GM19035 (cell line): ENCODE measurements around the gene LAMB4.

Experiments
- ATAC-seq: cut with Tn5 transposase; IDR thresholded peaks from one replicate; pipeline ENCODE4 v1.9.1; 2021; ENCODE audit not compliant: unreplicated experiment

The LAMB4 gene

DNA sequence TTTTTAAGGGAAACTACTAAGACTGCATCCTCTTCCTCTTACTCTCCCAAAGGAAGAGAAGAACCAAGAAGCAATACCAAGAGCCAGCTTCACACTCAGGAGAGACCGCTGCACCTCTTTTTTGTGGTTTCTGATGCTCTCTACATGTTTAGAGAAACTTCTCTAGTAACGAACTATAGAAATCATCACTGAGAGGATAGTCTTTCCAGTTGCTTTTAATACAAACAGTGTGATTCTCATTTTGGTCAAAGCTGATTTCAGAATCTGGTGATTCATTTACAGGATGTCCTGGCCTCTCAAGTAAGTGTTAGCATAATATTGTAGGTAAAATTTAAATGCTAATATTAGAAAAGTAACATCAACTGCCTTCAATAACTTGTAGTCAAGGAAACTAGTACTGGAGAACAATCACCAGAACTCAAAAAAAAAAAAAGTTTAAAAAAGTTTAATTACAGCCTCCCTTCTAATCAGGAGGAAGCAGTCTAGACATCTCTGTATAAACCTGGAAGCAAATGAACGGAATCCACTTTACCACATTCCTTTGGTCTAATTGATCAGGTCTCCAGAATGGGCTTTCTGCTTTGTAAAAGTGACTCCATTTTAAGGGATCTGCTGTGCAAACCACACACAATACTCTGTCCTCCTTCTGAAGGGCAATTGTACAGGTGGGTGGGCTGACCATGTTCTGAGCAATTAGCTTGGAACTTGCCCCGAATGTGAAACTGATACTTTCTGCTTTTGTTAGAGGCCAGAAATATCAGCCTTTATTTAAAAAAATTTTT lies 130.2 kb downstream of the LAMB4 start:
- no peak for ATAC-seq

DNA sequence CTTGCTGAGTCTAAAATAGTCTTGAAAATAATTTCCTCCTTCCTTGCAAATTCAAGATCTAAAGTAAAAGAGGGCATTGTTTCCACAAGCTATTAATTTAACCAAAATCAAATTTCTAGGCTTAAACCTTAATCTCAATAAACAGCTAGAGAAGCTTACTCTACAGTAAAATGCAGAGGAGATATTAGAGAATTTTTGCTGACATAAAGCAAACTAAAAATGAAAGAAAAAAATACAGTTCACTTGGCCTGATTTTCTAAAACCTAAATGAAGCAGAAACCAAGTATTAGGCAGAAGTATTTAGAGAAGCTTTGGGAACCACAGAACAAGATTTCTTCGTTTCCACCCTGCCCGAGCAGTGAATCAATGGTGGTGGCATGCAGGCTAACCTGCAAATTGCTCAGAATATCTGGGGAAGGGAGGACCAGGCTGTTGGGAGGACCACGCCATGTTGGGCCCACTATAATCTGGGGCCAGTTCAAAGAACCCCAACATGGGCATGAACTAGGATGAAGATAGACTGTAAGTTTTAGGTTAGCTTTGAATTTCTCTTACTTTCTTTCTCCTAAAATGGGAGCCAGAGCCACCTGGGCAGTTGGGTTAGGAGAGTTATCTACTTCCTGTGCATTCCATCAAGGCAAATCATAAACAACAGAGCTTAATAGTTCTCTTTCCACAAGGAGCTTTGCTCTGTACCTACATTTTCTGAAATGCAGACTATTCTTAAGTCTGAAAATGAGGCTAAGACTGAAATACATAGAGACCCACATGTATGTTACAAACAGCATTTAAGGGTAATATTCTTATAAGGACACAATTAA lies 131.3 kb downstream of the LAMB4 start:
- ATAC-seq = no peak

DNA sequence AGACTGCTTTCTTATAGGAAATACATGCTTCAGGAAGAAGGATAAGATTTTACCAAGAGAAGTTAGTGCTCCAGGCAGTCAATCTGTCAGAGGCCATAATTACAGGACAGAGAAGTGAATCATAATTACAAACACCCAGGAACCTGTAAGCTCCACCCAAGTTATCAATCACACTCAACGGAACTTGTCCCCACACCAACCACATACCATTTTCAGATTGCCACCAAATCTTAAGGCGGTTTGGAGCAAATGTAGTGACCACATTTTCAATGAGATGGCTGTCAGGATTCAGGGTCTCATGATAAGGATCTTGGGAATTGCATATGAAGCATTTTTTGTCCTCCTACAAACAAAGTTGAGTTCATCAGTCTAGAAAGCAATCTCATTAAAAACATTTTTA lies 132.0 kb downstream of the LAMB4 start:
- no peak for ATAC-seq

DNA sequence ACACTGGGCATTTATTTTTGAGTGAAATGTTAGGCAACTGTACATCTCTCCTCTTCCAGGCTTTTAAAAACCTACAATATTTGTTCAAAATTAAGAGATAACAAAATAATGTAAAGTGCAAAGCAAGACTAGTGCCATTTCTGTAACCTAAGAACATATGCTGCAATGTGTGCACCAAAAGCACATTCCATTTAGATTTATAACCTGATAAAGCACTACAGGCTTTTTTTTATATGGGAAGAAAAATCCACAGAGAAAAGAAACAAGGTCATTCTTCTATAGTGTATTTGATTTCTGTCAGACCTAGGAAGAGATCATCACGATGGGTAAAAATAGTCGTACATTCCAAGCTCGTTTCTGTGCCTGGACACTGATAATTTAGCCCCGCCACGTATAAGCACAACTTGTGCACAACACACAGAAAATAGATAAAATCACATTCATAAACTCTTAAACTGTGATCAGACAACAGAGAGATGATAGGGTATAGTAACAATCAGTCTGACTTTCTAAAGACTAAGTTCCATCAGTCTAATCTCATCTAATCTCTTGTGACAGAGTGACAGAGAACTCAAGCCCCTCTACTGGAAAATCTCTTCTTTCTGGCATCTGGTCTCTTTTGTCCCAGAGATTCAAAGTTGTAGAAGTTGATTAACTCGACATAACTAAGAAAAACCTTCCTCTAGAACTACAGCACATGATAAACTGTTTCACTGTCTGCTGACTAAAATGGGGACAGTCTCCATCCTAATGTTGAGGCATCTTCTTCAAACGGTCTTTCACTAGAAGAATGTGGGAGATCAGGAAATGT lies 133.9 kb downstream of the LAMB4 start:
- no peak for ATAC-seq

DNA sequence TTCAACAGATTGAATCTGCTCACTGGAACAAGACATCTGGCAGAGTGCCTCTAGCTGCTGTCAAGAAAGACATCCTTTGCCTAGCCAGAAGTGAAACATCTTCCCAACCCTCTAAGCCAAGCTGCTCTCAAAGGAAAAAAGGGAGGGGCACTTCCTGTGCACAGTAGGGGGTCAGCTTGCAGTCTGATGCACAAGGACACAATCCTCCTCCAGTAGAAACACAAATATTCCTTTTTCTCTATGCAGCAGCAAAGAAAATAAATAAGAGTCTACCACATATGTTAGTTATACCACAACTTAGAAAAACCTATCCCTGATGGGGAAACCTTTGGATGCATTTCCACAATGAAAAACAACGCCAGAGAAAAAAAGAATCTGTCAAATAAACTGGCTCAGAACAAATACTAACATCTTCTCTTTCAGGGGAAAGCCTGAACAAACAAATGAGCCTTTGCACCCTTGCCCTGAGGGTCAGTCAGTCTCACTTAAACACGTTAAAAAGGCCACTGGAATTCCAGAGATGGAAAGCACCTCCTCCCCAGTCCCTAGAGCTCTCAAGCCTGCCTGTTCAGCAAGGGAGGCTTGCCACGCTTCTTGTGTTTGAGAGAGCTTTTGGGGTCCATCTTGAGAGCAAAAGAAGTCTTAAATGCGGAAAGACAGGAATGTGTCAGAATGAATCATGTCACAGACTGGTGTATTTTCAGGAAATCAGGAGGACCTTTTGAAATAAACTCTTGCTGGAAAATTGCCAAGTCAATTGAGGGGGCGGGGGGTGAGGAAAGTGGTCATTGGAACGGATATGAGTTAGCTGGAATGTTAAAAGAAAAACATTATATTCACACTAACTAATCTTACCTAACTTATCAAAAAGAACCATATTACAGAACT lies 134.7 kb downstream of the LAMB4 start:
- ATAC-seq = no peak

DNA sequence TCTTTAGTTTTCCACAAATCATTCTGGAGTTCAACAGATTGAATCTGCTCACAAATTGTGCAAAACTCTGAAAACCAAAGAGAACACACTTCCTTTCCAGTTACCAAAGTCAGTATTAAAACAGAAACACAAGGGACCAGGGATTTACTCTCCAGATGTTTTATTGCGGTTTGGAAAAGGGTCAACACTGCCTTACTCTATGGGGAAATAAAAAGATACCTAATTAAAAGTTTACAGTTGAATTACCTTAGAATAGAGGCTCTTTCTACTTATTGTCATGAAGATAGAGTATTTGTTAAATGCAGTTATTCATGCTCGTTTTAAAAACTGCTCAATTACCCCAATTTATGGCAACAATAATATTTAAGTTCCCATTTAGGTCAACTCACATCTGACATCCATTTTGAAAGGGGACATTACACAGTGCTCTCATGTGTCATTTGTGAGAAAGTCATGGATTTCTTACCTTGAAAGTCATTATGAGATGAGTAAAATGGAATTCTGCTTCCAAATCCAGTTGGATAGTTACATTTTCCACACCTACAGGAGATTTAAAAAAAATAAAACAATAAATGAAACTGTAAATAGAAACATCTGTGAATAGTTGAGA lies 135.6 kb downstream of the LAMB4 start:
- ATAC-seq = no peak

DNA sequence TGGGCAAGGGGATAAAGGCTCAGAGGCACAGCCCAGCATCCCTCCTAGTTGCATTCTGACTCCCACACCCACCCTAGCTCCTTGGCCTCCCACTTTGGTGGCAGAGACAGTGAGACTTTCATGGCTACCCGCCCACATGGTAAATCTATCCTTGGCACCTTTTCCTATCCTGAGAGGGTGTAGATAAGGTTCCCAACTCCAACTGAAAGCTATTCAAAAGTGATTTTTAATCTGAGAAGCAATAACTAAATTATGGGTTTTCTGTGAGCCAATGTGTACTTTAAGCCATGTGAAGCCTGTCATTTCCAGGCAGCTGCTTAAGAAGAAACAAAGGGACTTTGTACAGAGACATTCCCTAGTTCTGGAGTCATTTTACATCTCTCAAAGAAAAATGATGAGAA lies 136.3 kb downstream of the LAMB4 start:
- ATAC-seq = no peak

DNA sequence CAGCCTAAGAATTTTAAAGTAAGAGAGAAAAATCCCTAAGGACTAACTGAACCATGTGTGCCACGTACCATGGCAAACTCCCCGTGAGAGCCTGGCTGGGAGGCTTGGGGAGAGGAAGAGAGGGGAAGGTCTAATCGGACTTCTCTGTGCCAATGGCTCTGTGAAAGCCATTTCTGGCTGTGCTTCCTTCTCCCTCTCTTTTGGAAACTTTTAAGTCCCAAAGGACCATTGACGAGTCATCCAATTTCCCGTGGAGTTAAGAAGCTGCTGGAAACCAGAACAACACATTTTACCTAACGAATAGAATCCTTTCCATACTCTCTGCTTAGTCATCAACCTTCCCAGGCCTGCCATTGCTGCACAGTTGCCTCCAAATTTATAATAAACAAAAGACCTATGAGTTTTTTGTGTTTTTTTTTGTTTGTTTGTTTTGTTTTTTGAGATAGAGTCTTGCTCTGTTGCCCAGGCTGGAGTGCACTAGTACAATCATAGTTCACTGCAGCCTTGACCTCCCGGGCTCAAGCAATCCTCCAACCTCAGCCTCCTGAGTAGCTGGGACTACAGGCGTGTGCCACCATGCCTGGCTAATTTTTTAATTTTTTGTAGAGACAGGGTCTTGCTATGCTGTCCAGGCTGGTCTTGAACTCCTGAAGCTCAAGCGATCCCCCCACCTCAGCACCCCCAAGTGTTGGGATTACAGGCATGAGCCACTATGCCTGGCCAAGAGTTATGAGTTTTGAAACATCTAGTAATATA lies 140.4 kb downstream of the LAMB4 start:
- ATAC-seq = no peak

DNA sequence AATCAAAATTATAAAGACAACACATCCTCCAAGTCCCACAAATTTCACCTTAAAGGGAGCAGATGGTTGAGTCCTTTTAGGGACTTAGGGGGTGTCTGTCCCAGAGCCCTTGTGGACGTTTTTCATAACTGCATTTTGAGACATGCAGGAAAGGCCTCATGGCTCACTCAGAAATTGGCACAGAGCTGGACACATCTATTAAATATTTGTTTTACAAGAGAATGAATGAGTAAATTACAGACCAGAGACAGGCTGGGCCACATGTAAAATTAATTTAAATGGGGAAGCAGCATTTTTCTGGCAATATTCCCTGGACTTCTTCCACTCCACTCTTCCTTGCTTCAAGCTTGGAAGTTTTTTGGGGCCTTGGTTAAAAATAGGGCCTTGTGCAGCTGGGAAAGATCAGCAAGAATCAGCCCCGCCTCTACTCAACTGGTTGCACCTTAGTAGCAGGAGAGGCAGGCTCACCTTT lies 147.2 kb downstream of the LAMB4 start:
- no peak for ATAC-seq

DNA sequence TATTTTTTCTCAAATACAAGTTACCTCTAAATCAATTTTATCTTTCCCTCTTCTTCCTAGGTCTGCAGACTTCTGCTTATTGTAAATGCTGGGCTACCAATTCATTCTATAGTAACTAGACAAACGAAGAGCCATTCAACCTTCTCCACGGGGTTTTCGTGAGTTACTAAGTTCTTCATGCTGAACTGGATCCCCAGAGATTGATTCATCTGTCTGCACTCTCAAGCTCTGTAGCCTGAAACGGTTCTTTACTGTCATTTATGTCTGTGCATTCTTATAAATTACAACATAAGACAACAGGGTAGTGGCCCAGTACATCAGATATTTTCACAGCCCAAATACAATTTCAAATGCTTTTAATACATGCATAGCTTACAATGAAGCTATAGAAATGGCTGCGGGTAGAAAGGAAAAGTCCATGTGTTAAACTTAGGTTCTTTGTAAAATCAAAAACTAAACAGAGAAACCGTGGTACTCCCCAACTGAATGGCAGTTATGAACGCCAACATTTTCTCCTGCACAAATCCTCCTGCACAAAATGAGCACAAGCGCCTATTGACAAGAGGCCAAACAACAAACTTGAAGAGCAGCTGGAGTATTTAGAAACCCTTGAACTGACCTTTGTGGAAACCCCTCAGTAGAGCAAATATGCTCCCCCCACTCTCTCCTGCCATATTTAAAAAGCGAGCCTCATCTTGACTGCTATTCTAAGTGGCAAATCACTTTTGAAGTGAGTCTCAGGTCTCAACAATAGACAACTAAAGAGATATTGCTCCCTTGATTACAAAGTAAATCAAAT lies 147.9 kb downstream of the LAMB4 start:
- ATAC-seq = no peak

DNA sequence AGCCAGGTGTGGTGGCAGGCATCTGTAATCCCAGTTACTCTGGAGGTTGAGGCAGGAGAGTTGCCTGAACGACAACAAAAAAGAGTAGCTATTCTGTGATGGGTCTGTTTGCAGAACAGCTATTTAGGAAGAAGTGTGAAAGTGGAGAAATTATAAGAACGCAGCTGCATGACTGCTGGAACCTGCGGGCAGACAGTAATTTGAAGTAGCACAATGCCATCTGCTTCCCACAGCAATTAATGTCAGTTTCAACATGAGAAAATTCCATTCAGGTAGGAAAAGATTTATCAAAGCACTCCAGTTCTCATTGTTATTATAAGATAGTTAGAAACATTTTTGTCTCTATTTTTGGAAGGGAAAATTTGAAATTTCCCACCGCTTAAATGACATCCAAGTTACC lies 148.7 kb downstream of the LAMB4 start:
- no peak for ATAC-seq

DNA sequence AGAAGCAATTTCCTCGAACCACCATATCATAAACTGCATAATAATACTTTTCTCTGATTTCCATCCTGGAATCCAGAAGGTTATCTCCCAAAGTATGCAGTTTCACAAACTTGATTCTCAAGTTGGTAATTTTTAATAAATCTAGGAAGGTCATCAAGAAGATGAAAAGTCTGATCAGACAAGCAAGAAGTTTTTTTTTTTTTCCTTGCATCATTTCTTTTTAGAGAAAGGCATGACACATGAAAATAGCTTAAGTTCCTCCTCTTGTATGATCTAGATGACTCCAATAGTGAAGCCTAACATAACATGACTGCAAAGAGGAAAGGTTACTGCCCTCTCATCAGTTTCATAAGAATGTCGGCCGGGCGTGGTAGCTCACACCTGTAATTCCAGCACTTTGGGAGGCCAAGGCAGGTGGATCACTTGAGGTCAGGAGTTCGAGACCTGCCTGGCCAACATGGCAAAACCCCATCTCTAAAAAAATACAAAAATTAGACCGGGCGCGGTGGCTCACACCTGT lies 149.4 kb downstream of the LAMB4 start:
- ATAC-seq = no peak

DNA sequence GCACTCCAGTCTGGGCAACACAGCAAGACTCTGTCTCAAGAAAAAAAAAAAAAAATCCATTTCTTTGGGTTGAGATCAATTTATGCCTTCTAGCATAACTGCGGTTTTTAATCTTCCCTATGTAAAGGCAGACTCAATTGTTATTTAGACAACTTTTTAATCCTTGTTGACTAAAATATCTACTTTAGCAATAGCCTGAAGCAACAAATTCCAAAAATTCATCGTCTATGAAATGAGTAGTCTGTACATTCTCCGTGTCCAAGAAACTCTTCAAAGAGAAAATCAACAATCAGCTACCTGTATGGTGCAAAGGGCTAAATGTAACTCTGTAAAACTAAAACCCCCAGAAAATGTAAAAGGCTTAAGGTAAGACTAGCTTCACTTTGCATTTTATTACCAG lies 150.0 kb downstream of the LAMB4 start:
- ATAC-seq = no peak

DNA sequence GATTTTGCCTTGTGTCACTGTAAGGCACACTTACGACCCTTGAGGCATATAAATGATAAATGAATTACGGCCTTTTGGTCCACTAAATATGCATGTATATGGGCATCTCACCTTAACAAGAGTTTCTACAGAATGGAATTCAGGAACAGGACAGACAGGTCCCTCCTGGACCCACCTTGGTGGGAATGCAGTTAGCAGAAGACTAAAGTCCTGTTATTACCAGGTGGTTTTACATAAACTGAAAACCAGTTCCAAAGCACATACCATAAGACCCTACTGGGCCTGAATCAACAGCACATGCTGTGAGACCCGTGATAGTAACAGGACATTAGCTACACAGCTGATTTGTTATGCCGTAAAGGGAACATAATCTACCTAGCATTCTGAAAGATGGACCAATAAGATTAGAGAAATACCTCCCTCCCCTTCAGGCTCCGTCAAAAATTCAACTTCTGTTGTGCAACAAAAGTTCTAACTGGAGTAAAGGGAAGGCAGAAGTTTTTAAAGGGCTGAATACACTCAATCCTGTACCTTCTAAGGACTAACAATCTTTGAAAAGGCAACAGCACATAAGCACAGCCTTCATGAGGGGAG lies 151.2 kb downstream of the LAMB4 start:
- ATAC-seq = no peak

DNA sequence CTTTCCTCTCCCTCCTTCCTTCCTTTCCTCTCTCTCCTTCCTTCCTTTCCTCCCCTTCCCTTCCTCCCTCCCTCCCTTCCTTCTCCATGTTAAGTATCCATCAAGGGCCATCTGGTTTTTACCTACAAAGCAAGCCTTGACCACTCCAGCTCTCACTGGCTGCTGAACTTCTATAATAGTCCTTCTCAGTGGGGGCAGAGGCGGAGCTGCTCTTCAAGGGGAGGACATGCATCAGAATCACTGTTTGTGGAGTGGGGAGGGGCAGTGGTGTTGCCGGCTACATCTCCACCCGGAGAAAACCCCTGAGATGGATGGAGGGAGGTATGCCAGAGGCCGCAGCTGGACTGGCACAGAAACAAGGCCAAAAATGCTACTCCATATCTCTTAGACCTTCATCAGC lies 153.1 kb downstream of the LAMB4 start:
- ATAC-seq = no peak

DNA sequence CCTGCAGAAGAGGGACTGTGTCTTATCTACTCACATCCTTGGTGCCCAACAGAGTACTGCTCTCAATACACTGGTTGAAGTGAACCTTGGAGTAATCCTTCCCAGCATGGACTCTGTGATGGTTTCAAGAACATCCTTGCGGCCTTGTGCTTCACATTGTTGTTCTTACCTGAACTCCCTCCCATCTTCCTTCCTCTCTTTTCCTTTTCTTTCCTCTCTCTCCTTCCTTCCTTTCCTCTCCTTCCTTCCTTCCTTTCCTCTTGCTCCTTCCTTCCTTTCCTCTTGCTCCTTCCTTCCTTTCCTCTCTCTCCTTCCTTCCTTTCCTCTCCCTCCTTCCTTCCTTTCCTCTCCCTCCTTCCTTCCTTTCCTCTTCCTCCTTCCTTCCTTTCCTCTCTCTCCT lies 153.5 kb downstream of the LAMB4 start:
- ATAC-seq = no peak

DNA sequence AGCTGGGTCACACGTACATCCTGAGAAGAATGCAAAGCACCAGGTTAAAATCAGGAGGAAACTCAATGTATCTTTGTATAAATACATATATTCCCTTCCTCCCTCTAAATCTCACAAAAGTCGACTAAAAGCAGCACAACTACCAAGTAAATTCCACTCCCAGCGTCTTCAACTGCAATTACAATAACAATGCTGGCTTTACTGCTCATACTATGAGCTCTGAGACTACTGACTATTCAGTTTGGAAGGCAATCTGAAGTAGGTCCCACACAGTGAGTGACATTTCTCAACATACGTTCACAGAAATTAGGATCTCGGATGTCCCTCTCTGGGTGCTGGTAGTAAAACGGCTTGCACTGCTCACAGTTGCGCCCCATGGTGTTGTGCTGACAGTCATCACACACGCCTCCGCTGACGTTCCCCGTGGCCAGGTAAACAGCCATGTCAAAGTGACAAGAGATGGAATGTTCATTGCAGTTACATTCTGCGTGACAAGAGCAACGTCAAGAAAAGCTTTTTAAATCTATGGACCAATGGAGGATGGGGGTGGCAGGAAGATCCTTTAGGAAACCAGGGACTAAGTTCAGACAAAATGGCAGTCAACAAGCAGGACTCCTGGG lies 154.7 kb downstream of the LAMB4 start:
- ATAC-seq = no peak
